Adrenal gland (tissue), 12 donors: ENCODE measurements around the gene SPOCK1. TPM values are rescaled to one million over a fixed set of nuclear protein-coding genes. Genes with fewer than 3 reads are reported as not detected.

Experiments used
- DNase-seq, 7 donors: peaks; one replicate each; pipeline ENCODE4 v3.0.0-alpha.2; 2019 to 2020
- H3K27ac ChIP-seq, 5 donors: fragments of 200-600 bp; sonication (generic) in 4 of 5; 1 replicate in 3 of 5; 2 replicates in 2 of 5; pipeline versions ENCODE4 v1.5.1 to v1.8.0; 2016 to 2020; ENCODE audit warnings: mild to moderate bottlenecking in 1 of 5
- H3K27me3 ChIP-seq: fragments of 200-600 bp; 2 replicates; pipeline ENCODE4 v1.8.0; 2021
- H3K36me3 ChIP-seq, 2 donors: fragments of 200-600 bp; replicated peaks in 1 of 2; 1 replicate in 1 of 2; 2 replicates in 1 of 2; pipeline versions ENCODE4 v1.5.1 to v1.8.0; 2018 to 2022
- H3K4me1 ChIP-seq, 2 donors: fragments of 200-600 bp; replicated peaks in 1 of 2; 1 replicate in 1 of 2; 2 replicates in 1 of 2; pipeline versions ENCODE4 v1.5.1 to v1.8.0; 2018 to 2021
- H3K4me3 ChIP-seq, 4 donors: fragments of 200-600 bp; sonication (generic) in 3 of 4; one replicate each; pipeline ENCODE4 v1.5.1; 2016 to 2018
- H3K9me3 ChIP-seq, 3 donors: fragments of 200-600 bp; sonication (generic) in 1 of 3; replicated peaks in 1 of 3; 1 replicate in 2 of 3; 2 replicates in 1 of 3; pipeline versions ENCODE4 v1.5.1 to v1.8.0; 2016 to 2021
- POLR2A ChIP-seq, 2 donors: fragments of 450-650 bp; IDR thresholded peaks; one replicate each; pipeline ENCODE4 v1.6.1; 2017; ENCODE audit warnings: antibody characterized with exemption in 2 of 2, mild to moderate bottlenecking in 2 of 2, moderate library complexity in 1 of 2
- WGBS, 4 donors: extraction: QIAGEN DNeasy Blood & Tissue Kit in 2 of 4; methylation state at CpG; one replicate each; pipeline versions ENCODE4 v1.1.5 to v1.1.7; 2013 to 2017; 5-methylcytosine and 5-hydroxymethylcytosine counted together
- intact Hi-C, 2 donors: fragments of 100-400 bp; cut with DNase I; formaldehyde crosslinking; loops; one replicate each; pipeline versions ENCODE4 v1.14.1 to v1.15.0; 2022 to 2023
- polyA plus RNA-seq, 3 donors: library from polyadenylated mRNA; stranded (reverse); fragments of 200-250 nt in 2 of 3; fragments of 350-450 nt in 1 of 3; fragmentation: Illumina TruSeq in 1 of 3; extraction: RNeasy Lipid Tissue Mini Kit (QIAGEN cat#74804) in 1 of 3; gene quantifications; one replicate each; pipeline ENCODE4 v1.2.3, GENCODE V29; 2013 to 2014
- total RNA-seq, 9 donors: library from RNA; depleted of rRNA in 4 of 9; stranded (reverse); fragments of >200 nt in 4 of 9; fragments of 120-200 nt in 1 of 9; fragmentation: NEBNext Ultra II Directional in 1 of 9; extraction: Animal tissue kit (Norgen Biotek cat#: 25700) in 1 of 9; gene quantifications; one replicate each; pipeline versions ENCODE4 v1.1.0 to v1.2.4, GENCODE V29; 2013 to 2023
- TF ChIP-seq, protein P1 (sequence below), 6 experiments: fragments of 450-650 bp in 4 of 6; fragments of 200-600 bp in 2 of 6; sonication (generic) in 1 of 6; IDR thresholded peaks; 1 replicate in 5 of 6; 2 replicates in 1 of 6; pipeline versions ENCODE4 v1.5.1 to v1.8.0; 2016 to 2021; ENCODE audit warnings: antibody characterized with exemption in 6 of 6, mild to moderate bottlenecking in 2 of 6, moderate library complexity in 1 of 6
- donor health status: healthy with polysubstance abuse.
- donor health status: Bipolar disorder and iron deficiency.
- donor health status: DM: yes; HTN: yes; CAD: no.
- donor health status: DM: no; HTN: no; CAD: no.
- donor health status: DM: no; HTN: no; CAD: no.
- donor health status: DM: yes; HTN: yes; CAD: no.

SPOCK1 gene
- total and polyA plus RNA-seq, 12 donors = 5.4 to 102 (median 55.6) TPM

DNA sequence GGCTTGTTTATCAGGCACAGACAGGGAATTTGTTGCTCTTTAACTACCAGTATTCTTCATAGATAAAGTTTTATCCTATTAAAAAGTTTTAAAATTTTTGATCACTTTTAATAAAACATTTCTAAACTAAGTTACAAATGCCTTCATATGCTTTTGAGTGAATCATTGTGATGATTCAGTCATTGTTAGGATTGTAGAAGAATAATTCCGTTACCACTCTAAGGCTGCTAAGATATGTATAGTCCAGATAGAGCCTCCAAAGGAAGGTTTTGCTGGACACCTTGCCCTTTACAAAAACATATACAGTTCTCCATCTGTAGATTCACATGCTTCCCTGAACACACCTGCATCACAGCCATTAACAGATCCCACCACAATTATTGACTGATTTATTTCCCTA lies 233.7 kb downstream of the SPOCK1 start:
- H3K4me1 ChIP-seq = peaks cover 0 to 16% of the 10 kb centered on the region in 2 donors
- H3K27ac ChIP-seq = no peak overlapping the region
- intact Hi-C loops = no loop called here
- no peaks in the 10 kb centered on the region for H3K9me3 ChIP-seq
- H3K4me3 ChIP-seq = no peak overlapping the region
- 59 to 83% (median 70%) methylated on average over 1 of the region's 1 CpG for WGBS, 4 donors
- H3K36me3 ChIP-seq = no peaks in the 10 kb centered on the region
- no peaks in the 10 kb centered on the region for H3K27me3 ChIP-seq
- no peak for DNase-seq
- TF ChIP-seq POLR2A (IDR thresholded peaks at IDR 0.05) = no peak
- TF ChIP-seq, protein P1, sequence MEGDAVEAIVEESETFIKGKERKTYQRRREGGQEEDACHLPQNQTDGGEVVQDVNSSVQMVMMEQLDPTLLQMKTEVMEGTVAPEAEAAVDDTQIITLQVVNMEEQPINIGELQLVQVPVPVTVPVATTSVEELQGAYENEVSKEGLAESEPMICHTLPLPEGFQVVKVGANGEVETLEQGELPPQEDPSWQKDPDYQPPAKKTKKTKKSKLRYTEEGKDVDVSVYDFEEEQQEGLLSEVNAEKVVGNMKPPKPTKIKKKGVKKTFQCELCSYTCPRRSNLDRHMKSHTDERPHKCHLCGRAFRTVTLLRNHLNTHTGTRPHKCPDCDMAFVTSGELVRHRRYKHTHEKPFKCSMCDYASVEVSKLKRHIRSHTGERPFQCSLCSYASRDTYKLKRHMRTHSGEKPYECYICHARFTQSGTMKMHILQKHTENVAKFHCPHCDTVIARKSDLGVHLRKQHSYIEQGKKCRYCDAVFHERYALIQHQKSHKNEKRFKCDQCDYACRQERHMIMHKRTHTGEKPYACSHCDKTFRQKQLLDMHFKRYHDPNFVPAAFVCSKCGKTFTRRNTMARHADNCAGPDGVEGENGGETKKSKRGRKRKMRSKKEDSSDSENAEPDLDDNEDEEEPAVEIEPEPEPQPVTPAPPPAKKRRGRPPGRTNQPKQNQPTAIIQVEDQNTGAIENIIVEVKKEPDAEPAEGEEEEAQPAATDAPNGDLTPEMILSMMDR (IDR thresholded peaks at IDR 0.05) = no peak

DNA sequence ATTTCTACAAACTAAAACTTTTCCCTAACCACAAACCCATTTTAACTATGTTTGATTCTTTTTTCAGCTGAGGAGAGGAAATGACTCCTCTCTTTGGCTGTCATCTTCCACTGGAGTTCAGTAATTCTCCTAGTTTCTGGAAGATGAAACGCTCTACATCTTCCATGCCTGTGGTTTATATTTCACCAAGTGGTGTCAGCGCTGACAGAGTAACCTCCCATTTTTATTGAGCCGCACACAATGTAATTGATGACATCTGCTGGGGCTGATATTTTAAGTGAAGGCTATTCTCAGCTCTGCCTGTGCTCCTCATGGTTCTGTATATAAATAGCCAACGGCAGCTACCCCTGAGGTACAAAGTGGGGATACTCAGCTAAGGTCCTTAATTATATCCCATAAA lies 234.6 kb downstream of the SPOCK1 start:
- H3K27me3 ChIP-seq = no peaks in the 10 kb centered on the region
- no peaks in the 10 kb centered on the region for H3K36me3 ChIP-seq
- TF ChIP-seq, protein P1 (IDR thresholded peaks at IDR 0.05) = no peak
- WGBS, 4 donors = 83 to 87% (median 84%) methylated on average over 4 of the region's 4 CpGs
- peaks cover 0 to 16% of the 10 kb centered on the region in 2 donors for H3K4me1 ChIP-seq
- DNase-seq = no peak
- no peak overlapping the region for H3K27ac ChIP-seq
- intact Hi-C loops = no loop called here
- no peak overlapping the region for H3K4me3 ChIP-seq
- no peaks in the 10 kb centered on the region for H3K9me3 ChIP-seq

DNA sequence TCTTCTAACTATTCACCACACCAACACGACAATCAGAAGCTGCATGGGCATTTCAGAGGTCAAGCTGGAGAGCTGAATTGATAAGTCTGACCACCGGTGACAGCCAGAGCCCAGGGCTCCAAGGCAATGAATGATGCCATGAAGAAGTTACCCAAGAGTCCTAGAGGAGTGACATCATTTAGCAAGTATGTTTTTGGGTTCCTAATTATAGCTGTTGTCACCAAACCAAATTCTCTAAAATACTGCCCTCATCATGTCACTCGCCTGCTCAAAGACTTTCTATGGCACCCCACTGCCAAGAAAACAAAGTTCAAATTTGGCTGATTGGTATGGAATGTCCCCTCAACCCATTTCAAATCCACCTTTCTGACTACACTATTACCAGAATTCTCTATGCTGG lies 235.1 kb downstream of the SPOCK1 start:
- intact Hi-C loops = no loop called here
- H3K36me3 ChIP-seq = no peaks in the 10 kb centered on the region

DNA sequence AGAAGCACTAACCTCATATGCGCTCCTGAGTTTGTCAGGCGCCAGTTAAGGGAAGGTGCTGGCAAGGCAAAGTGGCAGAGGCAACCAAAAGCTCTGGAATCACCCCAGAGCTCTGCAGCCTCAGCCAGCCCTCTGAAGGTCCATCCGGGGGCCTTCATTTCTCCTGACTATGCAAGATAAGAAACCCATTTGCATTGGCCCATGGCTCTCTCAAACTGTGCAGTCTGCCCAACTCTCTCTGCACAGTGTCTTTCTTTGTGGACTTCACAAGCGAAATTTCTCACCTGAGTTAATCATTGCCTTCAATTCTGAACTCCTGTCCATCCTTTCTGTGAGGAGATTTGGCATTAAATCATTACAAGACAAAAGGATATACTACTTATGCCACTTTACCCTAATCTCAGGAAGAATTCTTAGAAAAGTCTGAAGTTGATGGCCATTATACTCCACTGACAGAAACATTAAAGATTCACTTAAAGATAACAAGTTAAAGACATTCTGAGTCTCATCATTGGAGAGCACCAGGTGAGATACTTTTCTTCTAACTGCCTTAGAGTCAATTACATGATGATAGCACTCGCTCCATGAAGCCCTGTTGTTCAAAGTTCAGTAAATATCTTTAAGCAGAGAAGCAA lies 235.6 kb downstream of the SPOCK1 start:
- H3K4me3 ChIP-seq = no peak overlapping the region
- DNase-seq = no peak
- no peaks in the 10 kb centered on the region for H3K9me3 ChIP-seq

More for the DNA sequence above, 235.1 kb downstream of the SPOCK1 start:
- H3K4me1 ChIP-seq = peaks cover 0 to 15% of the 10 kb centered on the region in 2 donors
- WGBS, 4 donors = 86 to 97% (median 90%) methylated on average over 3 of the region's 3 CpGs
- H3K27ac ChIP-seq = no peak overlapping the region
- DNase-seq = no peak
- TF ChIP-seq POLR2A (IDR thresholded peaks at IDR 0.05) = no peak
- TF ChIP-seq, protein P1 (IDR thresholded peaks at IDR 0.05) = no peak
- no peaks in the 10 kb centered on the region for H3K9me3 ChIP-seq
- no peak overlapping the region for H3K4me3 ChIP-seq
- H3K27me3 ChIP-seq = no peaks in the 10 kb centered on the region

More for the DNA sequence above, 235.6 kb downstream of the SPOCK1 start:
- intact Hi-C loops = no loop called here
- Histone ChIP-seq H3K36me3 (no peaks in the 10 kb centered on the region), H3K27me3 (no peaks in the 10 kb centered on the region), H3K4me1 (peaks cover 0 to 9% of the 10 kb centered on the region in 2 donors), H3K27ac (no peak overlapping the region)
- TF ChIP-seq, protein P1 (IDR thresholded peaks at IDR 0.05) = no peak
- TF ChIP-seq POLR2A (IDR thresholded peaks at IDR 0.05) = no peak
- 59 to 93% (median 82%) methylated on average over 4 to 5 of the region's 5 CpGs for WGBS, 4 donors
